Vagina (tissue), 2 donors: ENCODE results near the gene SUPT20HL2.

Experiments
- CTCF ChIP-seq, 3 experiments: fragments of 450-650 bp in 2 of 3; fragments of 200-600 bp in 1 of 3; sonication (generic) in 1 of 3; IDR thresholded peaks; one replicate each; pipeline ENCODE4 v1.5.1; 2017 to 2019; ENCODE audit warnings: antibody characterized with exemption in 3 of 3, mild to moderate bottlenecking in 2 of 3, moderate library complexity in 2 of 3
- POLR2A ChIP-seq, 2 donors: fragments of 450-650 bp; IDR thresholded peaks; one replicate each; pipeline ENCODE4 v1.6.1; 2017; ENCODE audit warnings: antibody characterized with exemption in 2 of 2, mild to moderate bottlenecking in 2 of 2, moderate library complexity in 2 of 2
- POLR2AphosphoS5 ChIP-seq, 2 donors: sonication (generic); formaldehyde crosslinking; IDR thresholded peaks; one replicate each; pipeline ENCODE4 v1.9.0; 2017; ENCODE audit warnings: antibody characterized with exemption in 2 of 2, mild to moderate bottlenecking in 2 of 2, low read depth in 1 of 2; ENCODE audit not compliant: insufficient read depth in 1 of 2

- TF ChIP-seq CTCF (IDR thresholded peaks at IDR 0.05), result no peak
- TF ChIP-seq POLR2A (IDR thresholded peaks at IDR 0.05), result no peak
- TF ChIP-seq POLR2AphosphoS5 (IDR thresholded peaks at IDR 0.05; ENCODE audit: insufficient read depth in 1 of 2, low read depth in 1 of 2), result no peak
These were observed 3.7 kb upstream of the SUPT20HL2 start for GRCh38 chrX:24317567-24317966.
